ENCODE data around the gene CTNNA3. TPM values are rescaled to one million over a fixed set of nuclear protein-coding genes. Genes with fewer than 3 reads are reported as not detected.

Gene CTNNA3
- total and polyA plus RNA-seq, 4 donors: 0.16 to 2.4 (median 1.4) TPM

GRCh38 chr10:67599597-67599996 is 96.4 kb downstream of the CTNNA3 start:
- Histone ChIP-seq H3K27me3 (ENCODE audit: control insufficient read depth in 4 of 4, insufficient read depth in 4 of 4, low read length in 3 of 4) (peaks cover 0 to 5% (median 0%) of the 10 kb centered on the region in 4 donors), H3K4me1 (ENCODE audit: control insufficient read depth in 4 of 4, insufficient read depth in 4 of 4, low read length in 3 of 4) (no peaks in the 10 kb centered on the region), H3K4me3 (ENCODE audit: low read depth in 1 of 3, low read length in 3 of 3) (no peak overlapping the region), H3K27ac (ENCODE audit: low read depth in 1 of 2, low read length in 2 of 2) (no peak overlapping the region), H3K9ac (ENCODE audit: low read depth in 1 of 2, low read length in 2 of 2) (no peak overlapping the region), H3K36me3 (ENCODE audit: control insufficient read depth in 4 of 4, insufficient read depth in 3 of 4, low read depth in 1 of 4, low read length in 3 of 4) (no peaks in the 10 kb centered on the region), H3K9me3 (ENCODE audit: control insufficient read depth in 4 of 4, low read length in 3 of 4) (peaks cover 0 to 3% (median under 1%) of the 10 kb centered on the region in 4 donors)
- DNase-seq (ENCODE audit: low spot score): no peak
- TF ChIP-seq HNF4A (conservative IDR thresholded peaks at IDR 0.05) (no peak), RAD21 (IDR thresholded peaks at IDR 0.05) (no peak), NR2F2 (IDR thresholded peaks at IDR 0.05) (no peak), ATF3 (IDR thresholded peaks at IDR 0.05) (no peak), REST (IDR thresholded peaks at IDR 0.05) (no peak), TAF1 (conservative IDR thresholded peaks at IDR 0.05) (no peak), RXRA (IDR thresholded peaks at IDR 0.05) (no peak), FOXA1 (IDR thresholded peaks at IDR 0.05) (no peak), YY1 (IDR thresholded peaks at IDR 0.05) (no peak), GABPA (IDR thresholded peaks at IDR 0.05 in 1 of 2, conservative IDR thresholded peaks at IDR 0.05 in 1 of 2) (no peak), MAX (IDR thresholded peaks at IDR 0.05) (no peak), CTCF (IDR thresholded peaks at IDR 0.05; ENCODE audit: low read depth, low read length, missing input control) (no peak), ZBTB33 (IDR thresholded peaks at IDR 0.05) (no peak), HNF4G (IDR thresholded peaks at IDR 0.05) (no peak), FOXA2 (IDR thresholded peaks at IDR 0.05) (no peak), EGR1 (IDR thresholded peaks at IDR 0.05; ENCODE audit: low read depth in 2 of 2) (no peak), SP1 (IDR thresholded peaks at IDR 0.05) (no peak), JUND (IDR thresholded peaks at IDR 0.05) (no peak)
